Glomerular visceral epithelial cell (primary cell): ENCODE results near the gene ASCL2.
"Not testable (repeated sequence)": the region's sequence is repeated elsewhere in the genome, so short reads cannot be mapped to it uniquely, and the experiment has no call there.

Experiments
- DNase-seq: peaks from one replicate; pipeline ENCODE4 v3.0.0-alpha.2; 2016; ENCODE audit errors: extremely low spot score

ASCL2 gene

GRCh38 chr11:2260491-2261364 lies 9.7 kb downstream of the ASCL2 start:
- DNase-seq = no peak

- no peak for DNase-seq
Observed at GRCh38 chr11:2259897-2260451, 10.4 kb downstream of the ASCL2 start.

- DNase-seq = no peak
Observed at GRCh38 chr11:2259466-2259830, 10.9 kb downstream of the ASCL2 start.

GRCh38 chr11:2258501-2259465 lies 11.6 kb downstream of the ASCL2 start:
- DNase-seq = no peak

GRCh38 chr11:2256951-2257700 lies 13.3 kb downstream of the ASCL2 start:
- no peak for DNase-seq

- no peak for DNase-seq
Observed at GRCh38 chr11:2256293-2256913, 14.0 kb downstream of the ASCL2 start.

GRCh38 chr11:2252018-2252417 lies 18.4 kb downstream of the ASCL2 start:
- DNase-seq = no peak

GRCh38 chr11:2251138-2251537 lies 19.2 kb downstream of the ASCL2 start:
- no peak for DNase-seq

- no peak for DNase-seq
Observed at GRCh38 chr11:2250485-2250884, 19.9 kb downstream of the ASCL2 start.

- no peak for DNase-seq
Observed at GRCh38 chr11:2250041-2250440, 20.3 kb downstream of the ASCL2 start.

- DNase-seq = no peak
Observed at GRCh38 chr11:2249189-2249916, 21.0 kb downstream of the ASCL2 start.

GRCh38 chr11:2248762-2249161 lies 21.6 kb downstream of the ASCL2 start:
- no peak for DNase-seq

- no peak for DNase-seq
Observed at GRCh38 chr11:2248242-2248641, 22.1 kb downstream of the ASCL2 start.

GRCh38 chr11:2247496-2247895 lies 22.9 kb downstream of the ASCL2 start:
- DNase-seq = no peak

- DNase-seq = no peak
Observed at GRCh38 chr11:2240834-2241233, 29.6 kb downstream of the ASCL2 start.

GRCh38 chr11:2237457-2238238 lies 32.7 kb downstream of the ASCL2 start:
- no peak for DNase-seq

GRCh38 chr11:2236381-2237134 lies 33.8 kb downstream of the ASCL2 start:
- DNase-seq = not testable (repeated sequence)

GRCh38 chr11:2235588-2236326 lies 34.6 kb downstream of the ASCL2 start:
- DNase-seq = no peak
